Measurements from ENCODE around the gene NFATC3. TPM values are rescaled to one million over a fixed set of nuclear protein-coding genes. Genes with fewer than 3 reads are reported as not detected.
A peak's percentile ranks its signal among the peaks of the same experiment; 100 is the strongest.

Gene NFATC3
- total and polyA plus RNA-seq, 7 donors: 4.8 to 52.2 (median 42.8) TPM

DNA sequence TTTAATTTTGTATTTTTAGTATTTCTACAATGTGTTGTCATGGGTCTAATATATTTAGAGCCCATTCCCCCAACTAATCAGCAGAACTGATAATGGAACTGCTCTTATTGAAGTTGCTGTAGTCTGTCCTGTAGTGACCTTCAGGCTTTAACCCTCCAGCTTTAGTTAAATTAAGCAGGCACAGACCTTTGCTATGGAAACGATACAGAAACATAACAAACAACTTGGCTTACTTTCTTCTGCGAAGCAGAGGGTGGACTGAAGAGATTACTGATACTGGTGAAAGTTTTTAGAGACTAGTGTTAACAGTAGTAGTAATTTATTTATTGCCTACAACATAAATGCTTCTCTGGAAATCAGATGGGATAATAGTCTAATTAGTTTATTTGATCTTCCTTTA, 61.4 kb downstream of the NFATC3 start:
- intact Hi-C loops (cut with DNase I): no loop called here
- peaks cover 0 to 8% (median 0%) of the 10 kb centered on the region in 4 donors for H3K36me3 ChIP-seq
- DNase-seq: no peak
- H3K27ac ChIP-seq: peak overlapping the region in 2 of 4 donors; percentile 41 to 45
- peaks cover 0 to 39% (median 27%) of the 10 kb centered on the region in 4 donors for H3K4me1 ChIP-seq
- no peaks in the 10 kb centered on the region for H3K9me3 ChIP-seq
- TF ChIP-seq, protein P1, sequence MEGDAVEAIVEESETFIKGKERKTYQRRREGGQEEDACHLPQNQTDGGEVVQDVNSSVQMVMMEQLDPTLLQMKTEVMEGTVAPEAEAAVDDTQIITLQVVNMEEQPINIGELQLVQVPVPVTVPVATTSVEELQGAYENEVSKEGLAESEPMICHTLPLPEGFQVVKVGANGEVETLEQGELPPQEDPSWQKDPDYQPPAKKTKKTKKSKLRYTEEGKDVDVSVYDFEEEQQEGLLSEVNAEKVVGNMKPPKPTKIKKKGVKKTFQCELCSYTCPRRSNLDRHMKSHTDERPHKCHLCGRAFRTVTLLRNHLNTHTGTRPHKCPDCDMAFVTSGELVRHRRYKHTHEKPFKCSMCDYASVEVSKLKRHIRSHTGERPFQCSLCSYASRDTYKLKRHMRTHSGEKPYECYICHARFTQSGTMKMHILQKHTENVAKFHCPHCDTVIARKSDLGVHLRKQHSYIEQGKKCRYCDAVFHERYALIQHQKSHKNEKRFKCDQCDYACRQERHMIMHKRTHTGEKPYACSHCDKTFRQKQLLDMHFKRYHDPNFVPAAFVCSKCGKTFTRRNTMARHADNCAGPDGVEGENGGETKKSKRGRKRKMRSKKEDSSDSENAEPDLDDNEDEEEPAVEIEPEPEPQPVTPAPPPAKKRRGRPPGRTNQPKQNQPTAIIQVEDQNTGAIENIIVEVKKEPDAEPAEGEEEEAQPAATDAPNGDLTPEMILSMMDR (IDR thresholded peaks at IDR 0.05): no peak
- TF ChIP-seq POLR2A (IDR thresholded peaks at IDR 0.05) (no peak), EP300 (IDR thresholded peaks at IDR 0.05) (peak in 1 of 4 donors; percentile 14), POLR2AphosphoS5 (IDR thresholded peaks at IDR 0.05) (peak in 1 of 4 donors; percentile 46)
- H3K27me3 ChIP-seq: no peaks in the 10 kb centered on the region
- 56 to 71% methylated on average over 2 of the region's 2 CpGs for WGBS, 2 donors
- H3K4me3 ChIP-seq: no peak overlapping the region

DNA sequence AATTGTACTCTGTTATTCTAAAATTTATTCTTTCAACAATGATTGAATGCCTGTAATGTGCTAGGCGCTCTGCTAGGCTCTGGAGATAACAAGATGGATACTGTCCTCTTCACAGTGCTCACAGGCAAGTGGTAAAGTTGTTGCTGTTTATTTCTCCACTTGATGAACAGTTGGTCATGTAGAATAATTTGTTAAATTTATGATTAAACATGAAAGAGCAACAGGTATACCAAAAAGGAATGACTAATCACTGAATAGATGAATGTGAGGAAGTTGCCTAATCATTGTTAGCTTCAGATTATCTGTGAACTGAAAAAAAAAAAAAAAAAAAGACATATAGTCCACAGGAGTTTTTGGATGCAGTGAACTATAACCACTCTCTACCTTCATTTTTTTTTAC, 62.3 kb downstream of the NFATC3 start:
- peak overlapping the region in 2 of 4 donors; percentile 41 to 45 for H3K27ac ChIP-seq
- no peak overlapping the region for H3K4me3 ChIP-seq
- no peak for TF ChIP-seq POLR2A (IDR thresholded peaks at IDR 0.05)
- TF ChIP-seq POLR2AphosphoS5 (IDR thresholded peaks at IDR 0.05): no peak
- no peak for TF ChIP-seq EP300 (IDR thresholded peaks at IDR 0.05)
- TF ChIP-seq, protein P1 (IDR thresholded peaks at IDR 0.05): no peak
- no peak for DNase-seq
- H3K9me3 ChIP-seq: no peaks in the 10 kb centered on the region
- H3K27me3 ChIP-seq: no peaks in the 10 kb centered on the region
- intact Hi-C loops (cut with DNase I): no loop called here
- peaks cover 0 to 32% (median 20%) of the 10 kb centered on the region in 4 donors for H3K4me1 ChIP-seq
- peaks cover 0 to 8% (median 0%) of the 10 kb centered on the region in 4 donors for H3K36me3 ChIP-seq
- WGBS, 2 donors: 97 to 99% methylated on average over 1 of the region's 1 CpG

DNA sequence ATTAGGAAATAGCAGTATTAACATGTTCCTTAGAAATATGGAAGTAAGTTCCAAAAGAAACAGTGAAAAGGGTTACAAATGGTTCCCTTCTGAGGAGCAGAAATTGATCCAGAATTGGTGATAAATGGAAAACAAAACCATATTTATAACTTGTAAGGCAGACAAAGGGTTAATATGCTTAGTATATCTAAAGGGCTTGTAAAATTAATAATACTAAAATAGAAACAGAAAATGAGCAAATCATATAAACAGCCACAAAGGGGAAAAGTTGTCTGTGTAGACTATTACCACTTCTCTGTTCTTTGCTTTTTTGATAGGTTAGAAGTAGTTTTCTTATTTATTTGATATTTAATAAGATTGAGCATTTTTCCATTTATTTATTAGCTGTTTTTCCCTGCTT, 64.4 kb downstream of the NFATC3 start:
- H3K4me3 ChIP-seq: no peak overlapping the region
- peaks cover 0 to 26% (median 16%) of the 10 kb centered on the region in 4 donors for H3K4me1 ChIP-seq
- H3K27ac ChIP-seq: no peak overlapping the region
- intact Hi-C loops (cut with DNase I): no loop called here
- H3K27me3 ChIP-seq: no peaks in the 10 kb centered on the region
- no peak for DNase-seq
- no peaks in the 10 kb centered on the region for H3K9me3 ChIP-seq
- peaks cover 0 to 4% (median 0%) of the 10 kb centered on the region in 4 donors for H3K36me3 ChIP-seq
- TF ChIP-seq, protein P1 (IDR thresholded peaks at IDR 0.05): no peak
- TF ChIP-seq POLR2AphosphoS5 (IDR thresholded peaks at IDR 0.05): no peak
- no peak for TF ChIP-seq EP300 (IDR thresholded peaks at IDR 0.05)
- no peak for TF ChIP-seq POLR2A (IDR thresholded peaks at IDR 0.05)

DNA sequence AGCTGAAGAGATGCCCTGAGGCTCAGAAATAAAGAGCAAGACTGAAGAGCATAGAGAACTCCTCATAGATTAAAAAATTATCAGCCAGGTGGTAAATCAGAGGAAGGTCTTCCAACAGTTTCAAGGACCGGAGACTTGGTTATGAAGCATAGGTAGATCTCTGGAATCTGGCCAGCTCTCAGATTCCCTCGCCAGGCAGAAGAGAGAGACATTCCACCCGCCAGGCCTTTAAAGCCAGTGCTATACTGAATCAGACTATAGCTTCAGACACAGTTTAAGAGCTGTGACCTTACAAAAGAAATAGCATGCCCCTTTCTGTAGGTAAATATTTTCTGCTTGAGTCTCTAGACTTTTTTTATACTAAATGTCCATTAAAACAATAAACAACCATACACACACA, 70.3 kb downstream of the NFATC3 start:
- intact Hi-C loops (cut with DNase I): no loop called here
- no peak for DNase-seq
- WGBS, 2 donors: 93 to 94% methylated on average over 3 of the region's 3 CpGs

More for the DNA sequence above, 70.3 kb downstream of the NFATC3 start:
- no peaks in the 10 kb centered on the region for H3K9me3 ChIP-seq
- H3K27ac ChIP-seq: no peak overlapping the region
- H3K36me3 ChIP-seq: peaks cover 0 to 16% (median 7%) of the 10 kb centered on the region in 4 donors
- H3K4me1 ChIP-seq: no peaks in the 10 kb centered on the region
- H3K27me3 ChIP-seq: no peaks in the 10 kb centered on the region
- no peak overlapping the region for H3K4me3 ChIP-seq
- TF ChIP-seq, protein P1 (IDR thresholded peaks at IDR 0.05): no peak
- TF ChIP-seq POLR2A (IDR thresholded peaks at IDR 0.05) (no peak), POLR2AphosphoS5 (IDR thresholded peaks at IDR 0.05) (no peak), EP300 (IDR thresholded peaks at IDR 0.05) (no peak)

Data from sigmoid colon (tissue), 7 donors.